ENCODE results near the gene RFNG. TPM values are rescaled to one million over a fixed set of nuclear protein-coding genes. Genes with fewer than 3 reads are reported as not detected.
A peak's percentile ranks its signal among the peaks of the same experiment; 100 is the strongest.

RFNG gene
- total and polyA plus RNA-seq, 7 donors = 27.1 to 40.7 (median 31.2) TPM

GRCh38 chr17:82055965-82056728 lies 4.5 kb upstream of the RFNG start:
- DNase-seq (peak in 1 of 2 donors; percentile 47), ATAC-seq (no peak)
- H3K36me3 ChIP-seq (ENCODE audit: insufficient read depth in 1 of 2, low read depth in 1 of 2) = peaks cover 6 to 80% of the 10 kb centered on the region in 2 donors
- no peak overlapping the region for H3K27ac ChIP-seq
- 86 to 93% (median 88%) methylated on average over 28 of the region's 28 CpGs for WGBS, 3 donors
- H3K4me3 ChIP-seq = no peak overlapping the region
- no peak for TF ChIP-seq CTCF (IDR thresholded peaks at IDR 0.05)
- H3K27me3 ChIP-seq (ENCODE audit: insufficient read depth in 3 of 3, low read length in 2 of 3) = no peaks in the 10 kb centered on the region
- H3K4me1 ChIP-seq = peaks cover 15% of the 10 kb centered on the region
- intact Hi-C loops (cut with DNase I) = no loop called here
- H3K9me3 ChIP-seq = no peaks in the 10 kb centered on the region

GRCh38 chr17:82055023-82055964 lies 3.7 kb upstream of the RFNG start:
- no peaks in the 10 kb centered on the region for H3K9me3 ChIP-seq
- no peak for TF ChIP-seq CTCF (IDR thresholded peaks at IDR 0.05)
- no peak overlapping the region for H3K4me3 ChIP-seq
- ATAC-seq (no peak), DNase-seq (peak in 1 of 2 donors; percentile 51)
- peaks cover 21% of the 10 kb centered on the region for H3K4me1 ChIP-seq
- WGBS, 3 donors = 76 to 84% (median 82%) methylated on average over 22 to 26 of the region's 26 CpGs
- no peaks in the 10 kb centered on the region for H3K27me3 ChIP-seq (ENCODE audit: insufficient read depth in 3 of 3, low read length in 2 of 3)
- H3K36me3 ChIP-seq (ENCODE audit: insufficient read depth in 1 of 2, low read depth in 1 of 2) = peaks cover 0 to 71% of the 10 kb centered on the region in 2 donors
- H3K27ac ChIP-seq = no peak overlapping the region
- intact Hi-C loops (cut with DNase I) = no loop called here

- ATAC-seq (no peak), DNase-seq (peak; percentile 14 to 47)
- Histone ChIP-seq H3K4me3 (no peak overlapping the region), H3K36me3 (ENCODE audit: insufficient read depth in 1 of 2, low read depth in 1 of 2) (peaks cover 0 to 71% of the 10 kb centered on the region in 2 donors), H3K27me3 (ENCODE audit: insufficient read depth in 3 of 3, low read length in 2 of 3) (no peaks in the 10 kb centered on the region), H3K4me1 (peaks cover 26% of the 10 kb centered on the region), H3K27ac (no peak overlapping the region), H3K9me3 (no peaks in the 10 kb centered on the region)
- 89 to 91% (median 90%) methylated on average over 34 to 38 of the region's 38 CpGs for WGBS, 3 donors
- TF ChIP-seq CTCF (IDR thresholded peaks at IDR 0.05) = no peak
- intact Hi-C loops (cut with DNase I) = no loop called here
These were observed 2.9 kb upstream of the RFNG start for GRCh38 chr17:82054351-82055022.

GRCh38 chr17:82053556-82054263 lies 2.1 kb upstream of the RFNG start:
- peaks cover 26% of the 10 kb centered on the region for H3K4me1 ChIP-seq
- H3K9me3 ChIP-seq = no peaks in the 10 kb centered on the region
- no peak for TF ChIP-seq CTCF (IDR thresholded peaks at IDR 0.05)
- WGBS, 3 donors = 92 to 95% (median 93%) methylated on average over 25 to 28 of the region's 28 CpGs
- ATAC-seq (no peak), DNase-seq (peak; percentile 10 to 53)
- intact Hi-C loops (cut with DNase I) = loop anchor here in 1 of 2 donors (1.0 kb wide), 1 partner anchor 12 kb away; the partner anchor contains the start of gene DUS1L
- no peak overlapping the region for H3K4me3 ChIP-seq
- H3K27ac ChIP-seq = no peak overlapping the region
- H3K27me3 ChIP-seq (ENCODE audit: insufficient read depth in 3 of 3, low read length in 2 of 3) = no peaks in the 10 kb centered on the region
- peaks cover 0 to 65% of the 10 kb centered on the region in 2 donors for H3K36me3 ChIP-seq (ENCODE audit: insufficient read depth in 1 of 2, low read depth in 1 of 2)
